Measurements from ENCODE around the gene CHRNA3.

Gene CHRNA3

GRCh38 chr15:78637776-78638435 lies 17.1 kb upstream of the CHRNA3 start:
- in situ Hi-C loops (cut with MboI; ENCODE audit: low sequenced_read_pairs): no loop called here

- in situ Hi-C loops (cut with MboI; ENCODE audit: low sequenced_read_pairs): no loop called here
These were observed 15.6 kb upstream of the CHRNA3 start for GRCh38 chr15:78636378-78636859.

DNA sequence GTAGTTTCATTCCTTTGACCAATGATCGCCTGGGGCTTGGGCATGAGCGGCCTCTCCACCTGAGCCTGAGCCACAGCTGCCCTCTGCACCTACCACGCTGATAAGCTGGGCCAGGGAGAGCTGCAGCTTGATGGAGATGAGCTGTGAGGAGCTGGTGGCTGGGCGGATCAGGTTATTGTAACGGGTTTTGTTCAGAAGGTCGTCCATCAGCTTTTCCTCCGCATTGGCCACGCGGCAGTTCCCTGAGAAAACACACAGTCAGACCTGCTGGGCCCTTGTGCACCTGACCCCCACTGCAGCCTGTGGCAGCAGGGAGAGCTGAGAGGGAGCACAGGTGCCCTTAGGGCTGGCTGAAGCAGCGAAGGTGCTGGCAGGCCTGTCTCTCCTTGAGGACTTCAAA lies 14.6 kb upstream of the CHRNA3 start:
- in situ Hi-C loops (cut with MboI; ENCODE audit: low sequenced_read_pairs): no loop called here

DNA sequence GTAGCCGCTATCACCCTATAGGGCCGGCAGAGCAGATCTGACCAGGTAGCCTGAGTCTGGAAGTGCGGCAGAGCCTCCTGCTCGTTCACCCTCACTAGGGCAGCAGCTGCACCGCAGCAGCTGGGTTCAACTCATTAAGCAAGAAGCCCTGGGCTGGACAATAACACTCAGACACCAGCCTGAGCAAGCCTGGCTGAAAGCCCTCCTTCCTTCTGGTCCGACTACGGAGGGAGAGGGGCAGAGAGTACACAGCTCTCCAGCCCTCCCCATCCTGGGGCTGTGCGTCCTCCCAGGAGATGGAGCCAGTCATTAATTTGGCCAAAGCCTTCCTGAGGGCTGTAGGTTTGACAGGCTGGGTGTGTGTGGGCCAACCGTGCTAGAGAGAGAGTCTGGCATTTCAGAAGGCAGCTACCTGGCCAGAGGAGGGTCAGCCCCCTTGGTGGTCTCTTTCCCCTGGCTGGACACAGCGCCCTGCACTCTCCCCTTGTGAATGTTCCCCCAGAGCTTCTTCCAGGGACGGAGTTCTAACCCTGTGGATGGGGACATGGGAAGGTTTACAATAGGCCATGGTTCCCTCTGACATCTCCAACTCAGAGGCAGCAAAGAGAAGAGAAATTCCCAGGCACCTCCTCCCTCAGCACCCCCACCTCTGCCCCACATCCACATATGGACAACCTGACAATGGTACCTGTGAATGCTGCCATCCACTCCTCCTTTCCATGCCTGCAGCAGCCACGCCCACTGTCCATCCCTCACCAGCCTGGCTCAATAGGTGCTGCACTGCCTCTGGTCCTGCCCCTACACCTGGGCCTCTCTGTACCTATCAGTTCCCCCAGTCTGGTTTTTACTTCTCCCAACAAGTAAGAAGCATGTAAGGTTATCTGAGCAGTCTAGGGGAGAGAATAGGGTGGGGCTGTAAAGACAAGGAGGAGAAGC lies 13.7 kb upstream of the CHRNA3 start:
- in situ Hi-C loops (cut with MboI; ENCODE audit: low sequenced_read_pairs): no loop called here

DNA sequence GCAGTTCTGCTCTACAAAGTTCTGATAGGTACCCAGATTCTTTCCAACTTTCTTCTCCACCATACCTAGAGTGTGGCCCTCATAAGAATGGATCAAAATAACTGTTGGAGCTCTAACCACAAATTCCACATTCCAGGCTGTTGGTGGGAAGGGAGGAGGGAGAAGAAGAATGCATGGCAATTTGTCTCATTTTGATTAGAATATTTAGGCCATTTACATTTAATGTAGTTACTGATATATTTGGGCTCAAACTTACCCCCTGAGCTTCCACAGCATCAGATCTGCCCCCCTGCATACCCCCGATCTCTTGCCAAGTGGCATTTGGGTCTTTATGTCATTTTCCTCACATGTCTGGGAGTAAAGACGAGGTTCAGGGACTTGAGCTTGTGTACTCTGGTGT lies 12.6 kb upstream of the CHRNA3 start:
- in situ Hi-C loops (cut with MboI; ENCODE audit: low sequenced_read_pairs): no loop called here

DNA sequence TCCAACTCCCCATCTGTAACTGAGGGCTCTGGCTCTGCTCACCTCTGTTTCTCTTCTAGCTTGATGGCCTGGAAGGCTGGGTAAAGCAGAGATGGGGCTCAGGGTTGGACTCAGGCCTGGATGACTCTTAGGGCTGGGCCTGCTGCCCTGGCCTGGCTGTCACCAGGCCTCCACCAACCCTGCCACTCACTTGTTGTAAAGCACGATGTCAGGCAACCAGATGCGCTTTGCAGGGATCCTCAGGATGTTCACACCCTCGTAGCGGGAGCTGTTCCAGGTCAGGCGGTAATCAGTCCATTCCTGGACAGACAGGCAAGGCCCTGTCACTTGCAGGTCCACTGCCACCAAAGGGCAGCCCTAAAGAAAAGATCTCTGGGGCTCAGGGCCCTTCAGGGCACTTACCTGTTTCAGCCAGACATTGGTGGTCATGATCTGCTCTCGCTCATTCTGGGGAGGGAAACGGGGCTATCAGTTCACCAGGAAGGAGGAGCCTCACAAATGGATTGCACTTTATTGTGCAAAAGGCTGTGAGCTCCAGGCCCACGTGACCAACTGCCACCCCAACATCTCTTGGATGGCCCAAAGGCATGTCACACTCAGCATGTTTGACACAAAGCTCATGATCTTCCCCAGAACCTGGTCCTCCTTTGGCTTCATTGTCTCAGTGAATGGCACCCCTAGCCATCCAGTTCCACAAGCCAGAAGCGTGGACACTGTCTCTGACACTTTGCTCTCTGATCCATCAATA lies 10.3 kb upstream of the CHRNA3 start:
- in situ Hi-C loops (cut with MboI; ENCODE audit: low sequenced_read_pairs): no loop called here

GRCh38 chr15:78629716-78630065 lies 8.9 kb upstream of the CHRNA3 start:
- in situ Hi-C loops (cut with MboI; ENCODE audit: low sequenced_read_pairs): no loop called here

DNA sequence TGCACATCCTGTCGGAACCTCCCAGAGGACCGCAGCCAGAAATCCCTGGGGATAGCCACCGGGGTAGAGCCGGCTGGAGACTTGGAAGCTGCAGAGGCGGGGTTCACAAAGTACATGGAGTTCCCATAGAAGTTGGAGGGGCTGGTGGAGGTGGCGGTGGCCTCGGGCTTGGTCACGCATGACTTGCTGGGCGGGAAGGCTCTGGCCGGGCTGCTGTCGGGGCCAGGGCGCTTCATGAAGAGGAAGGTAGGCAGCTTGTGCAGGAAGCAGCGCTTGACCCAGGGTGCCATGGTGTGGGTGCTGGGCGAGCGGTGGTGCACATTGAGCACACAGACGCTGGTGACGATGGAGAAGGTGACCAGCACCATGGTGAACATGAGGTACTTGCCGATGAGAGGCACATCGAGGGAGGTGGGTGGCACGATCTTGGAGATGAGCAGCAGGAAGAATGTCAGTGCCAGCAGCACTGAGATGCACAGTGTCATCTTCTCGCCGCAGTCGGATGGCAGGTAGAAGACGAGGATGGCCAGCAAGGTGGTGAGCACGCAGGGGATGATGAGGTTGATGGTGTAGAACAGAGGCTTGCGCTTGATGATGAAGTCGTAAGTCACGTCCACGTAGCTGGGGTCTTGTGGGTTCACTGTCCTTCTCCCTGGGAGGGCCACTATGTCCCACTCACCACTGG lies 8.4 kb upstream of the CHRNA3 start:
- in situ Hi-C loops (cut with MboI; ENCODE audit: low sequenced_read_pairs): no loop called here

DNA sequence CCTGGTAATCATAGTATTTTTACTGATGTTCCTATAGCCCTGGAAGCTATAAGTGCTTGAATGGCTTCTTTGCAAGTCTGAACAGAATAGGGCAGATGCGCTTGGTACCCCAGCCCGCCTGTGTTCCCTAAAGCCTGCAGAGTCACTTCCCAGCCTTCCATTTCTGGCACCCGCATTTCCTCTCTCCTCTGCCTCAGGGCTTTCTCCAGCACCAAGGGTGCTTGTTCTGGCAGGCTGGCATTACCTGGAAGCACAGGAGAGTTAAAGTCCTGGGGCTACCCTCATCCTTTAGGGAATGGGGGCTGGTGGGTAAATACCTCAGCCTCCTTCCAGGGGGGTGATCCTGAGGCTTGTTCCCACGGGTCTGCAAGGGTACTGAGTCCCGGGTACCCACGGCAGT lies 7.4 kb upstream of the CHRNA3 start:
- in situ Hi-C loops (cut with MboI; ENCODE audit: low sequenced_read_pairs): no loop called here

GRCh38 chr15:78627348-78627747 lies 6.6 kb upstream of the CHRNA3 start:
- in situ Hi-C loops (cut with MboI; ENCODE audit: low sequenced_read_pairs): no loop called here

DNA sequence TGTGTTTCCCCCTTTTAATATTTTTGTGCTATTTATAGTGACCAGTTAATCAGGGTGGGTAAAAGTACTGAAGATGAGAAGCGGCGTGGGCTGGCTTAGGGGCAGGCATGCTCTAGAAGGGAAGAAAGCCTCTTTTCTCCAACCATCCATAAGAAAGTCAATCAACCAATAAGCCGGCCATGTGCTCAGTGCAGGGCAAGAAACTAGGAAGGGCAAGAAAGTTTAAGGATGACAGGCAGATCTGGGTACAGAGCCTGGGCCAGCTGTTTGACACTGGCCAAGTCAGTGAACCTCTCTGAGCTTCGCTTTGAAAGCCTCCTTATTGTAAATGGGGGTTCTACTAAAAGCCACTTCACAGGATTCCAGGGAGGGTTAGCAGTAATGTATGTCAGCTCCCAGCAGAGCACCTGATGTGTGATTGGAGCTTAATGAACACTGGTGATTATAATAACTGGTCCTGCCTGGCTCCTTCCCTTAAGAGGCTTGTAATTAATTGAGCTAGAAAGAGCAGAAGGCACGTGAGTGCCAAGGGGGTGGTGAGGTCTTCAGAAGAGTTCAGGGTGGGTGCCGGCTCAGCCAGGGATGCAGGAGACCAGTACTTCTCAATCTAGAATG lies 5.7 kb upstream of the CHRNA3 start:
- in situ Hi-C loops (cut with MboI; ENCODE audit: low sequenced_read_pairs): no loop called here

- in situ Hi-C loops (cut with MboI; ENCODE audit: low sequenced_read_pairs): no loop called here
These were observed 4.9 kb upstream of the CHRNA3 start for GRCh38 chr15:78625606-78626280.

GRCh38 chr15:78624651-78625590 lies 4.1 kb upstream of the CHRNA3 start:
- in situ Hi-C loops (cut with MboI; ENCODE audit: low sequenced_read_pairs): no loop called here

DNA sequence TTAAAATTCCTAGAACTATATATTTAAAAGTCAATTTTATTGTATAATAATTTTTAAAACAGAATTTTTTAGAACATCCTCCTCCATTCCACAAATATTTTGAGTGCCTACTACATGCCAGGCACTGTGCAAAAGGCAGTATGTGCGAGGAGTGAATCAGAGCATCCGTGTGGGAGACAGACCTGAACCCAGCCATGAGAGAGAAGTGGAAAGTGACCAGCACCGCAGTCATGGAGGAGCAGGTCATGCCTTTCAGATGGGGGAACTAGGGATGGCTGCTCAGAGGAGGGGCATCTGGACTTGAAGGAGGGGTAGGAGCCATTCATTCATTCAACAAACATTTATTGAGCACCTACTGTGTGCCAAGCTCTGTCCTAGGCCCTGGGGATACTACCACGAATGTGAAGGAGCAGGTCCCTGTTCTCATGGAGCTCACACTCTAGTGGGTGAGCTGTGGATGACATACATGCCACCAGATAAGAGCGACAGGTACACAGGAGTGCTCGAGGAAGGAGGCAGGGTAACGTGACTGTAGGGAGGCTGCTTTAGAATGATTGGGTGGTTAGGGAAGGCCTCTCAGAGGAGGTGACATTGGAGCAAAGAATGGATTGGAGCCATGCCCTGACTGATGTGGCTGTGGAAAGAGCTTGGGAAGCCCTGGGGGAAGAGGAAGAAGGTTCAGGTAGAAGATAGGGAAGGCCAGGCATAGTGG lies 3.1 kb upstream of the CHRNA3 start:
- in situ Hi-C loops (cut with MboI; ENCODE audit: low sequenced_read_pairs): no loop called here

DNA sequence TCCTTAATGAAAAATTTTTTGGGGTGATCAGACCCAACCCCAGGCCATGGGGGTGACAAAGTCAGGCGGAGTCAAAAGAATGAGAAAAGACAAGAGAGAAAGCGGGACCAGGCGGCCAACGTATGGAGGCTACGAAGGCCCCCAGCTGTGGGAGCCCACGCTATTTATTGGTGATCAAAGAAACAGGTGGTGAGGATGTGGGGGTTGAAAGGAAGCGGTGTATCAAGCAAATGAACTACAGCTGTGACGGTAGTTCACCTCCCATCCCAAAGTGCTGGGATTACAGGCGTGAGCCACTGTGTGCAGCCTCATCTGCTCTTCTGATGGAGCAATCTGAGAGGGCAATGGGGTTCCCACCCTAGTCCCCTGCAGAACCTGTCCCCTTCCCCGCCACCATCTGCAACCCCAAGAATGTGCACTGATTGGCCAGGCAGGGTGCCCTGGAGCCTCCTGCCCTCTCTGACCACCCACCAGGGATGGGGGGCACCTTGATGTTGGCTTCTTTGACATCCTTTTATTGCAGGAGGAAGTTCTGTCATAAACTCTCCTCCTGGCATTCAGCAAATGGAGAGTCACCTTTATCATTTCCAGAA lies 1.1 kb upstream of the CHRNA3 start:
- in situ Hi-C loops (cut with MboI; ENCODE audit: low sequenced_read_pairs): no loop called here

DNA sequence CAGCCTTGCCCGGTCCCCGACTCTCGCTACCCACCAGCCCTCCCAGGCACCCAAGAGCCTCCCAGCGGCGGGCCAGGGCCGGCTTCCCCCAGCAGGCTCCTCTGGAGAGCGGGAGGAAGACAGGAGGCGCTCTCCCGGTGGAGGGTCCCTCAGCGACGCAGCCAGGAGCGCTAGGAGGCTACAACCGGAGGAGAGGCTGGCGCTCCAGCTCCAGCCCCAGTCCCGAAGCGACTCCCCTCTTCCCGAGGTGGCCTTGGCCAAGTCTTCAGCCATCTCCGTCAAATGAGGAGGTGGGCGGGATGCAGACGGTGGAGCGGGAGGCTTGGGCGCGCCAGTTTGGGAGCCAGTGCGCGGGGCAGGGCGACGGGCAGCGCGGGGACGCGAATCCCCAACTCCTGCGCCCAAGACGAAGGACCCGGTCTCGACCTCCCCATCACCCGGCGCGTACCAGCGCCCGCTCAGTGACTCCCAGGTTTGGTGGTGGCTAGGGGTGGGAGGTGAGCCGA lies 722 bp downstream of the CHRNA3 start:
- in situ Hi-C loops (cut with MboI; ENCODE audit: low sequenced_read_pairs): no loop called here

Measured in HL-60/S4 treated with phorbol 12-myristate 13-acetate at 8.2 ng/mL for 4 days and 3 days (cell line).